A172 (cell line): ENCODE measurements around the gene CD274. TPM values are rescaled to one million over a fixed set of nuclear protein-coding genes. Genes with fewer than 3 reads are reported as not detected.
"Not testable (repeated sequence)": the region's sequence is repeated elsewhere in the genome, so short reads cannot be mapped to it uniquely, and the experiment has no call there.

Experiments used
- DNase-seq: peaks from one replicate; pipeline ENCODE4 v3.0.0-alpha.2; 2015; ENCODE audit warnings: low spot score
- total RNA-seq: library from RNA; depleted of rRNA; stranded (reverse); fragments of >200 nt; shearing (Covaris generic); gene quantifications from 2 replicates; pipeline ENCODE4 v1.2.3, GENCODE V29; 2014

CD274 gene
- total RNA-seq, 1 experiment from 2014 or later: 1.4 TPM

DNA sequence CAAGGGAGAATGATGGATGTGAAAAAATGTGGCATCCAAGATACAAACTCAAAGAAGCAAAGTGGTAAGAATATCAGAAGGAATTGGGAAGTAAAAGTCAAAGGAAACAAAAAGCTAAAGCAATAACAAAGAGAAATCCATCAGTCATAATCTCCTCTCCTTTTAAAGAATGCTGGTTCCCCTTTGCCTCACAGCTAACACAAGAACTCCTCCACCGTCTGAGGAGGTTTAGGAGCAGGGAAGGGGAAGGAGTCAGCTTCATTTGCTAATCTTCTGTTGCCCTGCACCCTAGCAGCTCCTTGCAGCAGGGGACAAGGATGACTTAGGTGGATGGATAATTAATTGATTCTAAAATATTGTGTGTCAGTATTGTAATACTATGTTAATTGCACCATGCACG, 16.4 kb downstream of the CD274 start:
- DNase-seq: no peak

- DNase-seq: no peak
These were observed 18.5 kb downstream of the CD274 start for GRCh38 chr9:5468850-5469249.

DNA sequence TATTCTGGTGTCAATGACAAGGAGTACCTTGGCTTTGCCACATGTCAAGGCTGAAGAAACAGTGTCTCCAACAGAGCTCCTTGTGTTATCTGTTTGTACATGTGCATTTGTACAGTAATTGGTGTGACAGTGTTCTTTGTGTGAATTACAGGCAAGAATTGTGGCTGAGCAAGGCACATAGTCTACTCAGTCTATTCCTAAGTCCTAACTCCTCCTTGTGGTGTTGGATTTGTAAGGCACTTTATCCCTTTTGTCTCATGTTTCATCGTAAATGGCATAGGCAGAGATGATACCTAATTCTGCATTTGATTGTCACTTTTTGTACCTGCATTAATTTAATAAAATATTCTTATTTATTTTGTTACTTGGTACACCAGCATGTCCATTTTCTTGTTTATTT, 19.8 kb downstream of the CD274 start:
- DNase-seq: no peak

GRCh38 chr9:5470816-5471215, 20.5 kb downstream of the CD274 start:
- no peak for DNase-seq

- not testable (repeated sequence) for DNase-seq
These were observed 25.3 kb downstream of the CD274 start for GRCh38 chr9:5475611-5476010.

DNA sequence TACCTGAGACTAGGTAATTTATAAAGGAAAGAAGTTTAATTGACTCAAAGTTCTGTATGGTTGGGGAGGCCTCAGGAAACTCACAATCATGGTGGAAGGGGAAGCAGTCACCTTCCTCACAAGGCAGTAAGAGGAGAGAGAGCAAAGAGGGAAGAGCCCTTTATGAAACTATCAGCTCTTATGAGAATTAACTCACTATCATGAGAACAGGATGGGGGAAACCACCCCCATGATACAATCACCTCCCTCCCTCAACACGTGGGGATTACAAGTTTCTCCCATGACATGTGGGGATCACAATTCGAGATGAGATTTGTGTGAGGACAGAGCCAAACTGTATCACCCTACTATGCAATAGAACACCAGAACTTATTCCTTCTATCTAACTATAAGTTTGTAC, 27.9 kb downstream of the CD274 start:
- DNase-seq: no peak

GRCh38 chr9:5479994-5480694, 29.8 kb downstream of the CD274 start:
- DNase-seq: no peak

- DNase-seq: no peak
These were observed 30.6 kb downstream of the CD274 start for GRCh38 chr9:5480919-5481318.

GRCh38 chr9:5481322-5482040, 31.1 kb downstream of the CD274 start:
- DNase-seq: no peak

DNA sequence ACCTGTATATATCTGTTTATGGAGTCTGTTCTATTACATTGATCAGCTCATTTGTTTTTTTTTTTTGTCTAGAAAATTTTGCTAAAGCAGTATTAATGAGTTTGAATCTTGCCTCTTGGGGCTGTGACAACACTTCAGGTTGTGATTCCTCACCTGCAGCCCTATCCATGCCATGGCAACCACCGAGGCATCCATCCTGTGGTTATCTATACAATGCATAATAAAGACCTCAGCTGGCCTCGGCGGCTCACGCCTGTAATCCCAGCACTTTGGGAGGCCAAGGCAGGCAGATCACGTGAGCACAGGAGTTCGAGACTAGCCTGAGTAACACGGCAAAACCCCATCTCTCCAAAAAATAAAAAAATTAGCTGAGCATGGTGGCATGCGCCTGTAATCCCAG, 31.9 kb downstream of the CD274 start:
- DNase-seq: no peak

DNA sequence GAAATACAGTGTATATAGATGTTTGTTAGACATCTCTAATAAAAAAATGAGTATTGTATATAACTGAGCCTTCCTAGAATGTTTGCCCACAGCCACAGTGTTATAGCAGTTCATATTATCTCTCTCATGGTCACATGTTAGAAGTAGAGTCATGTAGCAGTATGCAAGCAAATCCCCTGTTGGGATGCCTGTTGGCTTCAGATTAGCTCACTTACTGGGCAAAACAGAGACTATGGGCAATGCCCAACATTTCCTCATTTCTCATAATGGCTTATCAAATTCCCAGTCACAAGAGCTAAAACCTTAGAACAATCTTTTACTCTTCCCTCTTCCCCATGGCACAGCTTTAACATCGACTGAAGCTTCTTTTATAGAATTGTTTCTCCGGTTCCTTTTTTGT, 33.0 kb downstream of the CD274 start:
- DNase-seq: no peak

GRCh38 chr9:5485378-5486085, 35.2 kb downstream of the CD274 start:
- no peak for DNase-seq

DNA sequence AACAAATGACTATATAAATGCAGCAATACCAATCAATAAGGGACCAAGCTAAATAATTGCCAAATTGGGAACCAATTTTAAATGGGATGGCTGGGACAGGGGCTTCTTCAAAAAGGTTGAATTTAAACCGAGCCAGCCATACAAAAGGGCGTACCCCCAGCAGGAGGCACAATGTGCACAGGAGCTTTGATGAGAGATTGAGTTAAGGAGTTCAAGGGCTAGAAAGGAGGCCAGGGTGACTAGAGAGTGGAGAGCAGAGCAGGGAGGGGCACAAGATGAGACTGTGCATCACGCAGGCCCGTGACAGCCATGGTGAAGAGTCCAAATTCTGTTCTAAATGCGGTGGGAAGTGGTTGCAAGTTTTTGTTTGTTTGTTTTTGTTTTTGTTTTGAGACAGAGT, 36.6 kb downstream of the CD274 start:
- DNase-seq: no peak

GRCh38 chr9:5488221-5489008, 38.1 kb downstream of the CD274 start:
- no peak for DNase-seq

- DNase-seq: no peak
These were observed 39.5 kb downstream of the CD274 start for GRCh38 chr9:5489630-5490490.

- no peak for DNase-seq
These were observed 42.8 kb downstream of the CD274 start for GRCh38 chr9:5492965-5493678.

DNA sequence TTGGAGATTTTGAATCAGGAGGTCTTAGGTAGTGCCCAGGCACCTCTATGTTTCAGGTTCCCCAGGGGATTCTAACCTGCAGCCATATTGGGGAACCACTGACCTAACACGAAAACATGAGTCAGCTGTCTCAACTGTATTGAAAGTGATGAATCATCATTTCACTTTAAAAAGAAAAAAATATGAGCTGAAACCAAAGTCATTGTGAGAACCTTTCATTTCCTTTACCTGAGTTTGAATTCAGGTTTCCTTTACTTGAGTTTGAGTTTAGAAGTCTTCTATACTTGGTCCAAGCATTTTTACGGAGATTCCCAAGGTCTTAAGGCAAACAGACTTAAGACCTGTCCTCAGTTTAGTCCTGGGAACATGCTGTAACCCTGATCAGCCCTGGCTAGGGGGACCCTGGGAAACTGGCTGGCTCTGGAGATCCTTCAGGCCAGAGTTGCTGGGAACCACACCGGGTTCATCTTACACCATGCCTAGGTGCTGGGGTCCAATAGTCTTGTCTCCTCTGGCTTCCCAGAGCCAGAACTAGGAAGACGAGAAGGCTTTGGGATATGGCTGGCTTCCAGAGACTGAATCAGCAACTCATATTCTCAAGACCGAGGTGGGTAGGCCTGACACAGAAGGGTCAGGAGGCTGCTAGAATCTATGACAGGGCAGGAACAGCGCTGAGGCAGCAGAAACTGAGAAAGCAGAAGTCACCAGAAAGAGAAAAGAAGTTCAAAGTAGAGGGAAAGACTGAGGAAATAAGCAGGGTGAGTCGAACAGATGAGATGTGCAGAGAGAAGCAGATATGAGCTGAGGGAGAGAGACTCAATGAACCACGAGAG, 43.6 kb downstream of the CD274 start:
- peak; percentile 57 for DNase-seq

DNA sequence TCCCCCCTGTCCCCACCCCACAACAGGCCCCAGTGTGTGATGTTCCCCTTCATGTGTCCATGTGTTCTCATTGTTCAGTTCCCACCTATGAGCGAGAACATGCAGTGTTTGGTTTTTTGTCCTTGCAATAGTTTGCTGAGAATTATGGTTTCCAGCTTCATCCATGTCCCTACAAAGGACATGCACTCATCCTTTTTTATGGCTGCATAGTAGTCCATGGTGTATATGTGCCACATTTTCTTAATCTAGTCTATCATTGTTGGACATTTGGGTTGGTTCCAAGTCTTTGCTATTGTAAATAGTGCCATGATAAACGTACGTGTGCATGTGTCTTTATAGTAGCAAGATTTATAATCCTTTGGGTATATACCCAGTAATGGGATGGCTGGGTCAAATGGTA, 44.4 kb downstream of the CD274 start:
- not testable (repeated sequence) for DNase-seq

- DNase-seq: no peak
These were observed 48.8 kb downstream of the CD274 start for GRCh38 chr9:5499157-5499556.
